ENCODE results near the gene CEP128.

CEP128 gene

GRCh38 chr14:80637756-80638619 is 303.6 kb downstream of the CEP128 start:
- no peaks in the 10 kb centered on the region for H3K9me3 ChIP-seq (ENCODE audit: control insufficient read depth in 5 of 5, low read length in 5 of 5)
- H3K9ac ChIP-seq (ENCODE audit: low read length in 5 of 5): no peak overlapping the region
- no peak overlapping the region for H3K4me3 ChIP-seq (ENCODE audit: low read depth in 1 of 5, low read length in 5 of 5)
- H3K36me3 ChIP-seq (ENCODE audit: control insufficient read depth in 5 of 5, insufficient read depth in 5 of 5, low read length in 5 of 5): no peaks in the 10 kb centered on the region
- no peaks in the 10 kb centered on the region for H3K4me1 ChIP-seq (ENCODE audit: control insufficient read depth in 5 of 5, insufficient read depth in 5 of 5, low read length in 5 of 5)
- no peaks in the 10 kb centered on the region for H3K27me3 ChIP-seq (ENCODE audit: control insufficient read depth in 5 of 5, insufficient read depth in 4 of 5, low read length in 5 of 5)
- H3K27ac ChIP-seq (ENCODE audit: low read depth, low read length): no peak overlapping the region

GRCh38 chr14:80636071-80636470 is 305.5 kb downstream of the CEP128 start:
- Histone ChIP-seq H3K4me1 (ENCODE audit: control insufficient read depth in 5 of 5, insufficient read depth in 5 of 5, low read length in 5 of 5) (no peaks in the 10 kb centered on the region), H3K27ac (ENCODE audit: low read depth, low read length) (no peak overlapping the region), H3K9me3 (ENCODE audit: control insufficient read depth in 5 of 5, low read length in 5 of 5) (no peaks in the 10 kb centered on the region), H3K9ac (ENCODE audit: low read length in 5 of 5) (no peak overlapping the region), H3K27me3 (ENCODE audit: control insufficient read depth in 5 of 5, insufficient read depth in 4 of 5, low read length in 5 of 5) (no peaks in the 10 kb centered on the region), H3K36me3 (ENCODE audit: control insufficient read depth in 5 of 5, insufficient read depth in 5 of 5, low read length in 5 of 5) (no peaks in the 10 kb centered on the region), H3K4me3 (ENCODE audit: low read depth in 1 of 5, low read length in 5 of 5) (no peak overlapping the region)

- H3K36me3 ChIP-seq (ENCODE audit: control insufficient read depth in 5 of 5, insufficient read depth in 5 of 5, low read length in 5 of 5): no peaks in the 10 kb centered on the region
- H3K9ac ChIP-seq (ENCODE audit: low read length in 5 of 5): no peak overlapping the region
- no peak overlapping the region for H3K27ac ChIP-seq (ENCODE audit: low read depth, low read length)
Measured at GRCh38 chr14:80634106-80634758, 307.3 kb downstream of the CEP128 start.

GRCh38 chr14:80629606-80630005 is 311.9 kb downstream of the CEP128 start:
- no peaks in the 10 kb centered on the region for H3K36me3 ChIP-seq (ENCODE audit: control insufficient read depth in 5 of 5, insufficient read depth in 5 of 5, low read length in 5 of 5)
- H3K9ac ChIP-seq (ENCODE audit: low read length in 5 of 5): no peak overlapping the region
- H3K9me3 ChIP-seq (ENCODE audit: control insufficient read depth in 5 of 5, low read length in 5 of 5): no peaks in the 10 kb centered on the region
- H3K27me3 ChIP-seq (ENCODE audit: control insufficient read depth in 5 of 5, insufficient read depth in 4 of 5, low read length in 5 of 5): no peaks in the 10 kb centered on the region
- no peak overlapping the region for H3K4me3 ChIP-seq (ENCODE audit: low read depth in 1 of 5, low read length in 5 of 5)
- H3K4me1 ChIP-seq (ENCODE audit: control insufficient read depth in 5 of 5, insufficient read depth in 5 of 5, low read length in 5 of 5): no peaks in the 10 kb centered on the region
- H3K27ac ChIP-seq (ENCODE audit: low read depth, low read length): no peak overlapping the region

More at GRCh38 chr14:80634106-80634758, 307.3 kb downstream of the CEP128 start:
- Histone ChIP-seq H3K4me3 (ENCODE audit: low read depth in 1 of 5, low read length in 5 of 5) (no peak overlapping the region), H3K27me3 (ENCODE audit: control insufficient read depth in 5 of 5, insufficient read depth in 4 of 5, low read length in 5 of 5) (no peaks in the 10 kb centered on the region), H3K4me1 (ENCODE audit: control insufficient read depth in 5 of 5, insufficient read depth in 5 of 5, low read length in 5 of 5) (no peaks in the 10 kb centered on the region), H3K9me3 (ENCODE audit: control insufficient read depth in 5 of 5, low read length in 5 of 5) (no peaks in the 10 kb centered on the region)

- Histone ChIP-seq H3K9me3 (ENCODE audit: control insufficient read depth in 5 of 5, low read length in 5 of 5) (no peaks in the 10 kb centered on the region), H3K27ac (ENCODE audit: low read depth, low read length) (no peak overlapping the region), H3K9ac (ENCODE audit: low read length in 5 of 5) (no peak overlapping the region), H3K4me3 (ENCODE audit: low read depth in 1 of 5, low read length in 5 of 5) (no peak overlapping the region), H3K4me1 (ENCODE audit: control insufficient read depth in 5 of 5, insufficient read depth in 5 of 5, low read length in 5 of 5) (no peaks in the 10 kb centered on the region), H3K27me3 (ENCODE audit: control insufficient read depth in 5 of 5, insufficient read depth in 4 of 5, low read length in 5 of 5) (no peaks in the 10 kb centered on the region), H3K36me3 (ENCODE audit: control insufficient read depth in 5 of 5, insufficient read depth in 5 of 5, low read length in 5 of 5) (no peaks in the 10 kb centered on the region)
Measured at GRCh38 chr14:80628547-80628946, 313.0 kb downstream of the CEP128 start.

- no peak overlapping the region for H3K9ac ChIP-seq (ENCODE audit: low read length in 5 of 5)
- no peaks in the 10 kb centered on the region for H3K27me3 ChIP-seq (ENCODE audit: control insufficient read depth in 5 of 5, insufficient read depth in 4 of 5, low read length in 5 of 5)
- H3K36me3 ChIP-seq (ENCODE audit: control insufficient read depth in 5 of 5, insufficient read depth in 5 of 5, low read length in 5 of 5): no peaks in the 10 kb centered on the region
- H3K9me3 ChIP-seq (ENCODE audit: control insufficient read depth in 5 of 5, low read length in 5 of 5): no peaks in the 10 kb centered on the region
- no peaks in the 10 kb centered on the region for H3K4me1 ChIP-seq (ENCODE audit: control insufficient read depth in 5 of 5, insufficient read depth in 5 of 5, low read length in 5 of 5)
- H3K27ac ChIP-seq (ENCODE audit: low read depth, low read length): no peak overlapping the region
- no peak overlapping the region for H3K4me3 ChIP-seq (ENCODE audit: low read depth in 1 of 5, low read length in 5 of 5)
Measured at GRCh38 chr14:80627745-80628144, 313.8 kb downstream of the CEP128 start.

GRCh38 chr14:80624581-80624980 is 317.0 kb downstream of the CEP128 start:
- Histone ChIP-seq H3K27ac (ENCODE audit: low read depth, low read length) (no peak overlapping the region), H3K4me3 (ENCODE audit: low read depth in 1 of 5, low read length in 5 of 5) (no peak overlapping the region), H3K9ac (ENCODE audit: low read length in 5 of 5) (no peak overlapping the region), H3K36me3 (ENCODE audit: control insufficient read depth in 5 of 5, insufficient read depth in 5 of 5, low read length in 5 of 5) (no peaks in the 10 kb centered on the region), H3K27me3 (ENCODE audit: control insufficient read depth in 5 of 5, insufficient read depth in 4 of 5, low read length in 5 of 5) (no peaks in the 10 kb centered on the region), H3K9me3 (ENCODE audit: control insufficient read depth in 5 of 5, low read length in 5 of 5) (peaks cover 0 to 3% (median 0%) of the 10 kb centered on the region in 5 donors), H3K4me1 (ENCODE audit: control insufficient read depth in 5 of 5, insufficient read depth in 5 of 5, low read length in 5 of 5) (no peaks in the 10 kb centered on the region)

- Histone ChIP-seq H3K4me3 (ENCODE audit: low read depth in 1 of 5, low read length in 5 of 5) (no peak overlapping the region), H3K9me3 (ENCODE audit: control insufficient read depth in 5 of 5, low read length in 5 of 5) (peaks cover 0 to 3% (median 0%) of the 10 kb centered on the region in 5 donors), H3K27ac (ENCODE audit: low read depth, low read length) (no peak overlapping the region), H3K27me3 (ENCODE audit: control insufficient read depth in 5 of 5, insufficient read depth in 4 of 5, low read length in 5 of 5) (no peaks in the 10 kb centered on the region), H3K36me3 (ENCODE audit: control insufficient read depth in 5 of 5, insufficient read depth in 5 of 5, low read length in 5 of 5) (no peaks in the 10 kb centered on the region), H3K9ac (ENCODE audit: low read length in 5 of 5) (no peak overlapping the region), H3K4me1 (ENCODE audit: control insufficient read depth in 5 of 5, insufficient read depth in 5 of 5, low read length in 5 of 5) (no peaks in the 10 kb centered on the region)
Measured at GRCh38 chr14:80621701-80622100, 319.8 kb downstream of the CEP128 start.

GRCh38 chr14:80620434-80620833 is 321.1 kb downstream of the CEP128 start:
- Histone ChIP-seq H3K4me3 (ENCODE audit: low read depth in 1 of 5, low read length in 5 of 5) (no peak overlapping the region), H3K36me3 (ENCODE audit: control insufficient read depth in 5 of 5, insufficient read depth in 5 of 5, low read length in 5 of 5) (no peaks in the 10 kb centered on the region), H3K27me3 (ENCODE audit: control insufficient read depth in 5 of 5, insufficient read depth in 4 of 5, low read length in 5 of 5) (no peaks in the 10 kb centered on the region), H3K9me3 (ENCODE audit: control insufficient read depth in 5 of 5, low read length in 5 of 5) (peaks cover 0 to 3% (median 0%) of the 10 kb centered on the region in 5 donors), H3K27ac (ENCODE audit: low read depth, low read length) (no peak overlapping the region), H3K9ac (ENCODE audit: low read length in 5 of 5) (no peak overlapping the region), H3K4me1 (ENCODE audit: control insufficient read depth in 5 of 5, insufficient read depth in 5 of 5, low read length in 5 of 5) (no peaks in the 10 kb centered on the region)

GRCh38 chr14:80618751-80619329 is 322.7 kb downstream of the CEP128 start:
- Histone ChIP-seq H3K27ac (ENCODE audit: low read depth, low read length) (no peak overlapping the region), H3K9me3 (ENCODE audit: control insufficient read depth in 5 of 5, low read length in 5 of 5) (peaks cover 0 to 3% (median 0%) of the 10 kb centered on the region in 5 donors), H3K4me1 (ENCODE audit: control insufficient read depth in 5 of 5, insufficient read depth in 5 of 5, low read length in 5 of 5) (no peaks in the 10 kb centered on the region), H3K9ac (ENCODE audit: low read length in 5 of 5) (no peak overlapping the region), H3K27me3 (ENCODE audit: control insufficient read depth in 5 of 5, insufficient read depth in 4 of 5, low read length in 5 of 5) (no peaks in the 10 kb centered on the region), H3K36me3 (ENCODE audit: control insufficient read depth in 5 of 5, insufficient read depth in 5 of 5, low read length in 5 of 5) (no peaks in the 10 kb centered on the region), H3K4me3 (ENCODE audit: low read depth in 1 of 5, low read length in 5 of 5) (no peak overlapping the region)
